Stimulated activated CD4-positive, alpha-beta T cell treated with anti-CD3 and anti-CD28 coated beads, TNF-alpha, amount 100 ng/mL, for 1 hour (primary cell): ENCODE measurements around the gene EXD1.
"Not testable (repeated sequence)": the region's sequence is repeated elsewhere in the genome, so short reads cannot be mapped to it uniquely, and the experiment has no call there.

Experiments used
- DNase-seq, 3 donors: peaks; one replicate each; pipeline ENCODE4 v3.0.0-alpha.2; 2020; ENCODE audit warnings: low read depth in 3 of 3, low spot score in 1 of 3

The EXD1 gene

GRCh38 chr15:41230650-41231421 lies at the start of gene EXD1, which contains the start of gene CHP1:
TSS of gene EXD1 (minus strand) at chr15:41230757. CDS start at chr15:41226575, 4,182 bp downstream.
TSS of gene CHP1 (plus strand) at chr15:41231268. CDS start at chr15:41231383, 115 bp downstream.
- peak; percentile 83 to 89 (median 87) for DNase-seq

GRCh38 chr15:41279535-41280283 lies 49.2 kb upstream of the EXD1 start:
- DNase-seq = no peak

GRCh38 chr15:41278319-41278718 lies 47.8 kb upstream of the EXD1 start:
- no peak for DNase-seq

- DNase-seq = no peak
Observed at GRCh38 chr15:41276831-41277230, 46.3 kb upstream of the EXD1 start.

- no peak for DNase-seq
Observed at GRCh38 chr15:41269887-41270286, 39.3 kb upstream of the EXD1 start.

GRCh38 chr15:41263891-41264351 lies 33.4 kb upstream of the EXD1 start:
- DNase-seq = no peak

GRCh38 chr15:41262571-41262970 lies 32.0 kb upstream of the EXD1 start:
- DNase-seq = no peak

- DNase-seq = not testable (repeated sequence)
Observed at GRCh38 chr15:41260924-41261323, 30.4 kb upstream of the EXD1 start.

- DNase-seq = no peak
Observed at GRCh38 chr15:41259546-41260189, 29.1 kb upstream of the EXD1 start.

- DNase-seq = no peak
Observed at GRCh38 chr15:41258750-41259471, 28.4 kb upstream of the EXD1 start.

GRCh38 chr15:41256577-41257038 lies 26.1 kb upstream of the EXD1 start:
- DNase-seq = no peak

- no peak for DNase-seq
Observed at GRCh38 chr15:41256103-41256502, 25.5 kb upstream of the EXD1 start.

- DNase-seq = no peak
Observed at GRCh38 chr15:41254560-41254959, 24.0 kb upstream of the EXD1 start.

GRCh38 chr15:41251411-41251810 lies 20.9 kb upstream of the EXD1 start:
- DNase-seq = no peak

- not testable (repeated sequence) for DNase-seq
Observed at GRCh38 chr15:41250745-41251144, 20.2 kb upstream of the EXD1 start.

- no peak for DNase-seq
Observed at GRCh38 chr15:41241221-41241964, 10.8 kb upstream of the EXD1 start.

GRCh38 chr15:41238100-41238499 lies 7.5 kb upstream of the EXD1 start:
- no peak for DNase-seq

- DNase-seq = no peak
Observed at GRCh38 chr15:41235929-41236328, 5.4 kb upstream of the EXD1 start.

- not testable (repeated sequence) for DNase-seq
Observed at GRCh38 chr15:41235228-41235627, 4.7 kb upstream of the EXD1 start.

GRCh38 chr15:41233367-41233771 lies 2.8 kb upstream of the EXD1 start:
- DNase-seq = no peak
